ENCODE data around the gene CLIP4. TPM values are rescaled to one million over a fixed set of nuclear protein-coding genes. Genes with fewer than 3 reads are reported as not detected.

The CLIP4 gene
- total RNA-seq, 1 experiment from 2014 or later: 134 TPM

GRCh38 chr2:29139152-29139551 is 23.9 kb downstream of the CLIP4 start:
- H3K9me3 ChIP-seq (ENCODE audit: insufficient read depth, low read depth): peaks cover 14% of the 10 kb centered on the region; the same call in 1 of the 2 replicates
- peaks cover 53% of the 10 kb centered on the region for H3K79me2 ChIP-seq (ENCODE audit: low read depth)
- H4K20me1 ChIP-seq (ENCODE audit: insufficient read depth): no peaks in the 10 kb centered on the region; the same call in 1 of the 2 replicates
- H3K27ac ChIP-seq: no peak overlapping the region
- CTCF ChIA-PET: no interaction called here
- intact Hi-C loops (cut with micrococcal nuclease; ENCODE audit: unreplicated experiment): no loop called here
- H3F3A ChIP-seq (ENCODE audit: insufficient read depth, low read depth): peaks cover 2% of the 10 kb centered on the region; the same call in 1 of the 2 replicates
- H2AFZ ChIP-seq: no peak overlapping the region
- no peaks in the 10 kb centered on the region for H3K27me3 ChIP-seq (ENCODE audit: insufficient read depth, low read depth)
- no peaks in the 10 kb centered on the region for H3K9me2 ChIP-seq (ENCODE audit: insufficient read depth)
- TF ChIP-seq CTCF (conservative IDR thresholded peaks at IDR 0.05): no peak
- no peak for TF ChIP-seq EZH2 (IDR thresholded peaks at IDR 0.05; ENCODE audit: low read depth)
- no peak overlapping the region for H3K4me2 ChIP-seq
- peaks cover 70% of the 10 kb centered on the region for H3K36me3 ChIP-seq (ENCODE audit: low read depth)
- no TSS peak for BruUV-seq (replicated peaks)
- POLR2A ChIA-PET (ENCODE audit: unreplicated experiment): interaction anchor here (0.7 kb wide), 1 partner anchor 97 kb away, joined by 3 read pairs; no protein-coding TSS in a partner anchor
- no peak overlapping the region for H3K4me3 ChIP-seq
- H3K4me1 ChIP-seq (replicated peaks; ENCODE audit: insufficient read depth): no peaks in the 10 kb centered on the region
- DNase-seq: no peak

GRCh38 chr2:29139731-29140130 is 24.5 kb downstream of the CLIP4 start:
- CTCF ChIA-PET: no interaction called here
- H3K4me1 ChIP-seq (replicated peaks; ENCODE audit: insufficient read depth): no peaks in the 10 kb centered on the region
- no peaks in the 10 kb centered on the region for H3K9me2 ChIP-seq (ENCODE audit: insufficient read depth)
- H3K4me2 ChIP-seq: no peak overlapping the region
- no peaks in the 10 kb centered on the region; the same call in 1 of the 2 replicates for H3F3A ChIP-seq (ENCODE audit: insufficient read depth, low read depth)
- intact Hi-C loops (cut with micrococcal nuclease; ENCODE audit: unreplicated experiment): no loop called here
- H3K9me3 ChIP-seq (ENCODE audit: insufficient read depth, low read depth): peaks cover 14% of the 10 kb centered on the region; the same call in 1 of the 2 replicates
- H3K36me3 ChIP-seq (ENCODE audit: low read depth): peaks cover 65% of the 10 kb centered on the region
- peaks cover 48% of the 10 kb centered on the region for H3K79me2 ChIP-seq (ENCODE audit: low read depth)
- H2AFZ ChIP-seq: no peak overlapping the region
- H3K4me3 ChIP-seq: no peak overlapping the region
- no peak for DNase-seq
- H3K27ac ChIP-seq: no peak overlapping the region
- no peak for TF ChIP-seq EZH2 (IDR thresholded peaks at IDR 0.05; ENCODE audit: low read depth)
- TF ChIP-seq CTCF (conservative IDR thresholded peaks at IDR 0.05): no peak
- POLR2A ChIA-PET (ENCODE audit: unreplicated experiment): interaction anchor here (0.7 kb wide), 1 partner anchor 97 kb away, joined by 3 read pairs; no protein-coding TSS in a partner anchor
- BruUV-seq (replicated peaks): no TSS peak
- H4K20me1 ChIP-seq (ENCODE audit: insufficient read depth): no peaks in the 10 kb centered on the region; the same call in 1 of the 2 replicates
- no peaks in the 10 kb centered on the region for H3K27me3 ChIP-seq (ENCODE audit: insufficient read depth, low read depth)

GRCh38 chr2:29143657-29144056 is 28.4 kb downstream of the CLIP4 start:
- Histone ChIP-seq H3K36me3 (ENCODE audit: low read depth) (peaks cover 42% of the 10 kb centered on the region), H3K4me1 (replicated peaks; ENCODE audit: insufficient read depth) (no peaks in the 10 kb centered on the region), H3K27me3 (ENCODE audit: insufficient read depth, low read depth) (no peaks in the 10 kb centered on the region), H3K9me2 (ENCODE audit: insufficient read depth) (no peaks in the 10 kb centered on the region), H3K4me3 (no peak overlapping the region), H2AFZ (no peak overlapping the region), H4K20me1 (ENCODE audit: insufficient read depth) (no peaks in the 10 kb centered on the region; the same call in 1 of the 2 replicates), H3K9me3 (ENCODE audit: insufficient read depth, low read depth) (0 out of 2 replicates have a peak, but pooled peaks cover under 1% of the 10 kb centered on the region), H3F3A (ENCODE audit: insufficient read depth, low read depth) (peaks cover 13% of the 10 kb centered on the region; the same call in 1 of the 2 replicates), H3K4me2 (no peak overlapping the region), H3K27ac (no peak overlapping the region), H3K79me2 (ENCODE audit: low read depth) (peaks cover 25% of the 10 kb centered on the region)
- POLR2A ChIA-PET (ENCODE audit: unreplicated experiment): no interaction called here
- BruUV-seq (replicated peaks): no TSS peak
- CTCF ChIA-PET: no interaction called here
- TF ChIP-seq EZH2 (IDR thresholded peaks at IDR 0.05; ENCODE audit: low read depth): no peak
- no peak for TF ChIP-seq CTCF (conservative IDR thresholded peaks at IDR 0.05)
- intact Hi-C loops (cut with micrococcal nuclease; ENCODE audit: unreplicated experiment): no loop called here
- DNase-seq: no peak

All from PC-9 (cell line).